Measurements from ENCODE around the gene PNPLA6. TPM values are rescaled to one million over a fixed set of nuclear protein-coding genes. Genes with fewer than 3 reads are reported as not detected.
"Not testable (repeated sequence)": the region's sequence is repeated elsewhere in the genome, so short reads cannot be mapped to it uniquely, and the experiment has no call there.

PNPLA6 gene
- total RNA-seq, 2 donors from 2014 or later: 95.1 to 97.2 TPM

DNA sequence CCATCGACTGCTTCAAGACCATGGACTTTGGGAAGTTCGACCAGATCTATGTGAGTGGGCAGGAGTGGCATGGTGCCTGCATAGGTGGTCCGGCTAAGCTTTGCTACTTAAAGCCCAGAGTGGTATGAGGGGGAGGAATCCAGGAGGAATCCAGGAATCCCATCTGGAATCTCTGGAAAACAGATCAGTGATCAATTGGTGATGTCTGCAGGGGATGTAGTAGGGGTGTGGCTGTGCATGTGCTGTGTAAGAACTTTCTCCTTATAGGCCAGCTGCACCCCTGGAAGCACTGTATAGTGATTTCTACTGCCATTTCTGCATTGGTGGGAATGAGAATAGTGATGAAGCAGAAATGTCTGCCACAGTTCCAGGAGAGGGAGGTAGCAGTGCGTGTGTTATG lies 23.6 kb downstream of the PNPLA6 start:
- no peaks in the 10 kb centered on the region for H3K9me3 ChIP-seq (ENCODE audit: control insufficient read depth, low read length, poor library complexity, severe bottlenecking)
- DNase-seq (no peak), ATAC-seq (no peak)
- Mint-ChIP-seq H3K4me1 (no peaks in the 10 kb centered on the region), H3K4me3 (no peak overlapping the region), H3K36me3 (ENCODE audit: low read depth) (peaks cover 3% of the 10 kb centered on the region), H3K27ac (no peak overlapping the region), H3K27me3 (no peaks in the 10 kb centered on the region)

DNA sequence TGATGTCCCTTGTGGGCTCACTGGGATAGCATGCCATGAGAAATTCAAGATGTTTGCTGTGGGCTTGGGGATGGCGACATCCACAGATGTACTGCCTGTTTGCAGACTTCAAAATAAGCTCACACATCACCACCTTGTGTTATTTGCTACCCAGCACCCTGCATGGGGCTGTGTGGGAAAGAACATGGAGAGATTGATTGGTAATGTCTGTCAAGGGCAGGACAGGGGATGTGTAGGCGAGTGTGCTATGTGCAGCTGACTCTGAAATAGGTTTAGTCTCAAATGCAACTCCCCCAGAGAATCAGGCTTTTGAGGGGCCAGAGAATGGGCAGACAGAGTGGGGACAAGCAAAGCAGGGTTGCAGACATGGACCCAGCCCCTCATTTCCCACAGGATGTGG lies 24.7 kb downstream of the PNPLA6 start:
- H3K9me3 ChIP-seq (ENCODE audit: control insufficient read depth, low read length, poor library complexity, severe bottlenecking): no peaks in the 10 kb centered on the region
- ATAC-seq: no peak
- Mint-ChIP-seq H3K27me3 (no peaks in the 10 kb centered on the region), H3K4me3 (no peak overlapping the region), H3K4me1 (no peaks in the 10 kb centered on the region), H3K36me3 (ENCODE audit: low read depth) (peaks cover 3% of the 10 kb centered on the region), H3K27ac (no peak overlapping the region)
- DNase-seq: no peak

DNA sequence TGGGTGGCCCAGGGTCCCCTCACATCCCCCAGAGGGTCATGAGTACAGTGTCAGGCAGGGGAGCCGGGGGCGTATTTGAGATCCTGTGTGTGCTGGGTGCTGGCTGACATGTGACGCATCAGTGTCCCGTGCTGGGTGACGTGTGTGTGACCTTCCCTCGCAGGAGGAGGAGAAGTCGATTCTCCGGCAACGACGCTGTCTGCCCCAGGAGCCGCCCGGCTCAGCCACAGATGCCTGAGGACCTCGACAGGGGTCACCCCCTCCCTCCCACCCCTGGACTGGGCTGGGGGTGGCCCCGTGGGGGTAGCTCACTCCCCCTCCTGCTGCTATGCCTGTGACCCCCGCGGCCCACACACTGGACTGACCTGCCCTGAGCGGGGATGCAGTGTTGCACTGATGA lies 25.8 kb downstream of the PNPLA6 start:
- Mint-ChIP-seq H3K4me3 (no peak overlapping the region), H3K4me1 (no peaks in the 10 kb centered on the region), H3K36me3 (ENCODE audit: low read depth) (peaks cover 3% of the 10 kb centered on the region), H3K27me3 (no peaks in the 10 kb centered on the region), H3K27ac (no peak overlapping the region)
- no peak for ATAC-seq
- no peak for DNase-seq
- H3K9me3 ChIP-seq (ENCODE audit: control insufficient read depth, low read length, poor library complexity, severe bottlenecking): no peaks in the 10 kb centered on the region

DNA sequence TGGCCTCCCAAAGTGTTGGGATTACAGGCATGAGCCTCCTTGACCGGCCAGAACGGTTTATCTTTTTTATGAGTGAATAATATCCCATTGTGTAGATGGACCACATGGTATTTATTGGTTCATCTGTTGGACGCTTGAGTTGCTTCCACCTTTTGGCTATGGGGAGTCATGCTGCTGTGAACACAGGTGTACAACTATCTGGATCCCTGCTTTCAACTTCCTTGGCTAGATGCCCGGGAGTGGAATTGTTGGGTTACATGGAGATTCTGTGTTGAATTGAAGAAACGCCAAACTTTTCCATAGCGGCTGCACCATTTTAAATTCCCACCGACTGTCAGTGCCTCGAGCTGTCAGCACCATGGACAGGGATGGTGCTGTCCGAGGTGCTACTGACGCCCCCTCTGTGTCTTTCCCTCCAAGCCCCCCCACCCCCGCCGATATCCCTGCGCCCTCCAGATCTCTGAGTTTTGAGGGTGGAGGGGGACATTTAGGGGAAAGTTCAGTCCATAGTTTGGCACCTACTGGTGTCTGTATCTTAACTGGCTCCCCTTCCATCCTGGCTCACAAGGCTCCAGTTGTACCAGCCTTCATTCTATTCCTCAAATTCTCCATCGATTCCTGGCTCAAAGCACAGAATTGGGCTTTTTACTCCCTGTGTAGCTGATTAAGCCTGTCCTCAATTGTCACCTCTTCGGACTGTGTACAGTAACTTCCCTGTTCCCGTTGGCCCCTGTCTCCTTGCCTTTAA lies 27.3 kb downstream of the PNPLA6 start:
- H3K27me3 Mint-ChIP-seq: no peaks in the 10 kb centered on the region
- no peak for ATAC-seq
- no peaks in the 10 kb centered on the region for H3K4me1 Mint-ChIP-seq
- H3K36me3 Mint-ChIP-seq (ENCODE audit: low read depth): peaks cover 3% of the 10 kb centered on the region
- H3K9me3 ChIP-seq (ENCODE audit: control insufficient read depth, low read length, poor library complexity, severe bottlenecking): no peaks in the 10 kb centered on the region
- no peak overlapping the region for H3K27ac Mint-ChIP-seq
- DNase-seq: no peak
- H3K4me3 Mint-ChIP-seq: no peak overlapping the region

DNA sequence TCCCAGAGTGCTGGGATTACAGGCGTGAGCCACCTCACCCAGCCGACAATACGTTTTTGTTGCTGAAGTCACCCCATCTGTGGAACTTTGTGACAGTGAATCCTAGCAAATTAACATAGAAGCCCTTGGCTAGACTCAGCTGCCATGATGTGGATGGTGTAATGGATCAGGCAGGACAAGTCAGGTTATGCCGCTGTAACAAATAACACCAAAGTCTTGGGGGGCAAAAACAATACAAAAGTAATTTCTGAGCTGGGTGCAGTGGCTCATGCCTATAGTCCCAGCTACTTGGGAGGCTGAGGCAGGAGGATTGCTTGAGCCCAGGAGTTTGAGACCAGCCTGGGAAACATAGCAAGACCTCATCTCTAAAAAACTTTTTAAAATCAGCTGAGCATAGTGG lies 29.3 kb downstream of the PNPLA6 start:
- Mint-ChIP-seq H3K4me1 (no peaks in the 10 kb centered on the region), H3K36me3 (ENCODE audit: low read depth) (no peaks in the 10 kb centered on the region)

DNA sequence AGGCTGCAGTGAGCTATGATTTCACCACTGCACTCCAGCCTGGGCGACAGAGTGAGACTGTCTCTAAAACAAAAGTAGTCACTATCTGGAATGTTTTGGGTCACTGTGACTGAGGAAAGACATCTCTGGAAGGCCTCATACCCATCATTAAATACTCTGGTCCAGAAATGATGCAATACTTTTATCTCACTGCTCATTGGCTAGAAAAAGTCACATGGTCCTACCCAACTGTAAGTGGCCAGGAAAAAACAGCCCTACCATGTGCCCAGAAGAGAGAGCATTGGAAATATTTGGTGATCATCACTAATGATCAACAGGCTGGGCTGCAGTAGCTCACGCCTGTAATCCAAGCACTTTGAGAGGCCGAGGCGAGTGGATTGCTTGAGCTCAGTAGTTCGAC lies 29.8 kb downstream of the PNPLA6 start:
- Mint-ChIP-seq H3K4me1 (no peaks in the 10 kb centered on the region), H3K4me3 (no peak overlapping the region), H3K27me3 (no peaks in the 10 kb centered on the region), H3K27ac (no peak overlapping the region), H3K36me3 (ENCODE audit: low read depth) (no peaks in the 10 kb centered on the region)
- ATAC-seq (no peak), DNase-seq (no peak)
- H3K9me3 ChIP-seq (ENCODE audit: control insufficient read depth, low read length, poor library complexity, severe bottlenecking): no peaks in the 10 kb centered on the region

More for the DNA sequence above, 29.3 kb downstream of the PNPLA6 start:
- DNase-seq (no peak), ATAC-seq (no peak)
- Mint-ChIP-seq H3K4me3 (no peak overlapping the region), H3K27ac (no peak overlapping the region), H3K27me3 (no peaks in the 10 kb centered on the region)
- H3K9me3 ChIP-seq (ENCODE audit: control insufficient read depth, low read length, poor library complexity, severe bottlenecking): no peaks in the 10 kb centered on the region

DNA sequence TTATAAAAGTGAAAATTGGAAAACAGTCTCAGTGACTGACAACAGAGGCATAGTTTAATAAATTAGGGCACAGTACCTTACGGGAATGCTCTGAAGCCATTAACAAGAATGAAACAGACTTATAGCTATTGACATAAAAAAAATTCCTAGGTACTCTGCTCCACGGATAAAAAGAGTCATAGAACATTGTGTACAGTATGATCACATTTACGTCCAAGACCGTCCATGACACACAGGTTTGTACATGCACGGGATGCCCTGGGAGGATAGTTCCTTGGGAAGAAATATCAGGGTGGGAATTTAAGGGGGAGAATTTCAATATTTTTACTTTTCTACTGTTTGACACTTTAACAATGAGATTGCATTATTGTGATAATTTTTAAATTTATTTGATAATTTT lies 35.2 kb downstream of the PNPLA6 start:
- DNase-seq: no peak
- Mint-ChIP-seq H3K27ac (no peak overlapping the region), H3K36me3 (ENCODE audit: low read depth) (no peaks in the 10 kb centered on the region), H3K4me1 (no peaks in the 10 kb centered on the region), H3K27me3 (peaks cover 14% of the 10 kb centered on the region), H3K4me3 (no peak overlapping the region)
- no peak for ATAC-seq
- H3K9me3 ChIP-seq (ENCODE audit: control insufficient read depth, low read length, poor library complexity, severe bottlenecking): no peaks in the 10 kb centered on the region

DNA sequence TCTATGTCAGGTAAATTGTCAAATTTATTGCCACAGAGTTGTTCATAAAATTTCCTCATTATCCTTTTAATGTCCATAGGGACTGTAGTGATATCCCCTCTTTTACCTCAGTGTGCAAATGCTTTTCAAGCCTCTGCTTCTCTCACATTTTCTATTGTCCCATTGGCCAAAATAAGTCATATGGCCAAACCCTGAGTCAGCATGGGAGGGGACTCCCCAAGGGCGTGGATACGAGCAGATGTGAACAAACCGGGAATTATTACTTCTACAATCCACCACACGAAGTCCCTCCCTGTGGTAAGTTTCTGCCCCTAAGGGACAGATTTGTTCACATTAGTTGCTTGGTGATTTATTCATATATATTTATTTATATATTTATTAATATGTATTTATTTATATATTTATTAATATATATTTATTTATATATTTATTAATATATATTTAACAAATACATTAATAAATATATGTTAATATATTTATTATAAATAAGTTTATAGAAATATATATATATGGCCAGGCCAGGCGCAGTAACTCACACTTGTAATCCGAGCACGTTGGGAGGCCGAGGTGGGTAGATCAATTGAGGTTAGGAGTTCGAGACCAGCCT lies 40.0 kb downstream of the PNPLA6 start:
- H3K9me3 ChIP-seq (ENCODE audit: control insufficient read depth, low read length, poor library complexity, severe bottlenecking): no peaks in the 10 kb centered on the region
- H3K4me1 Mint-ChIP-seq: peaks cover 3% of the 10 kb centered on the region
- no peak overlapping the region for H3K27ac Mint-ChIP-seq
- H3K36me3 Mint-ChIP-seq (ENCODE audit: low read depth): no peaks in the 10 kb centered on the region
- H3K4me3 Mint-ChIP-seq: no peak overlapping the region
- DNase-seq (no peak), ATAC-seq (no peak)
- peaks cover 25% of the 10 kb centered on the region for H3K27me3 Mint-ChIP-seq

DNA sequence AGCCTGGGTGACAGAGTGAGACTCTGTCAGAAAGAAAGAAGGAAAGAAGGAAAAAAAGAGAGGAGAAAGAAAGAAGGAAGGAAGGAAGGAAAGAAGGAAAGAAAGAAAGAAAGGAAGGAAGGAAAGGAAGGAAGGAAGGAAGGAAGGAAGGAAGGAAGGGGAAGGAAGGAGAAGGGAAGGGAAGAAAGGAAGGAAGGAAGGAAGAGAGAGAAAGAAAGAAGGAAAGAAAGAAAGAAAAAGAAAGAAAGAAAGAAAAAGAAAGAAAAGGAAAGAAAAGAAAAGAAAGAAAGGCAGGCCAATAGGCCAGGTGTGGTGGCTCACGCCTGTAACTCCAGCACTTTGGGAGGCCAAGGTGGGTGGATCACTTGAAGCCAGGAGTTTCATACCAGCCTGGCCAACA lies 41.9 kb downstream of the PNPLA6 start:
- not testable (repeated sequence) for H3K36me3 Mint-ChIP-seq (ENCODE audit: low read depth); H3K9me3 ChIP-seq (ENCODE audit: control insufficient read depth, low read length, poor library complexity, severe bottlenecking); ATAC-seq; H3K4me1 Mint-ChIP-seq; H3K4me3 Mint-ChIP-seq; DNase-seq; H3K27ac Mint-ChIP-seq
- H3K27me3 Mint-ChIP-seq: peaks cover 26% of the 10 kb centered on the region

DNA sequence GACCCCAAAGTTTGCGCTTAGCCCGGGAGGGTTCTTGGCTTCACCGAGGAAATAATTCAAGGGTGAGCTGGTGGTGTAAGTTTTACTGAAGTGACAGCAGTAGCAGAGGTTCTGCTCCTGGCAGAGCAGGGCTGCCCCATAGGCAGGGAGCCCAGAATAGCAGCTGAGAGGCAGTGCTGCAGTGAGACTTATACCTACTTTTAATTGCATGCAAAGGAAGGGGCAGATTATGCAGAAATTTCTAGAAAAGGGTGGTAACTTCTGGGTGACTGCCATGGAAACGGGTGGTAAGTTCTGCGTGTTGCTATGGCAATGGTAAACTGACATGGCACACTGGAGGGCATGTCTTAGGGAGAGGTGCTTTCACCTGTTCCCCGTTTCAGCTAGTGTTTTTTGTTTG lies 42.6 kb downstream of the PNPLA6 start:
- ATAC-seq: no peak
- H3K4me3 Mint-ChIP-seq: no peak overlapping the region
- no peaks in the 10 kb centered on the region for H3K9me3 ChIP-seq (ENCODE audit: control insufficient read depth, low read length, poor library complexity, severe bottlenecking)
- no peaks in the 10 kb centered on the region for H3K36me3 Mint-ChIP-seq (ENCODE audit: low read depth)
- DNase-seq: no peak
- H3K4me1 Mint-ChIP-seq: peaks cover 6% of the 10 kb centered on the region
- peaks cover 30% of the 10 kb centered on the region for H3K27me3 Mint-ChIP-seq
- no peak overlapping the region for H3K27ac Mint-ChIP-seq

DNA sequence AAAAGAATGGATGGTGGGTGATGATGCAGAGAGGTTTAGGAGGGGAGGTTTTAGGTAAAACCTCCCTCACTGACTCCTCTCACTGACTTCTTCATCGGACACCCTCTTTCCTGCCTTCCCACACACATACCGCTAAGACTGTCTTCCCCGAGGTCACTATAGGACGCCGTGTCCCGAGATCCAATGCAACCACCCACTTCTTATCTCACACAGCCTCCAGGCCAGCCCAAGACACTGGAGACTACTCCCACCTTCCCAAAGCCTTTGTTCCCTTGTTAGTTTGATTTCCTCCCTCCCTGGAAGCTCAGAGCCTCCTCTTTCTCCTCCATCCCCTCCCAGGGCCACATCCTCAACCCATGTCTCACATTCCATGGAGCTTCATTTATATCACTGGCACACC lies 43.7 kb downstream of the PNPLA6 start:
- H3K36me3 Mint-ChIP-seq (ENCODE audit: low read depth): no peaks in the 10 kb centered on the region

DNA sequence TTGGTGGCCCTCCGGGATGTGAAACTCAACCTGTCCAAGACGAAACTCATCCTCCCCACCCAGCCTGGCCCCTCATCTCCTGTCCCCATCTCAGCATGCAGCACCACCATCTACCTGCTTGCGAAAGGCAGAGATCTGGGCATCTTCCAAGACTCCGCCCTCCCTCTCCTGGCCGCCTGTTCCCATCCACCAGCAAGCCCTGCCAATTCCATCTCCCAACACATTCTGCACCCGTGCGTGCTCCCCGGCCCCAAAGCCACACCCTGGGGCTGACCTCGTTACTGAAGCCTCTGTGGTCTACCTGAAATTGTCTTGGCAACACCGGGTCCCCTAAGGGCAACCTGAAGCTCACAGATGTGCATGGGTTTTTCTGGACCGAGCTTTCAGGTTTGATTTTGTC lies 46.9 kb downstream of the PNPLA6 start:
- no peak overlapping the region for H3K4me3 Mint-ChIP-seq

More for the DNA sequence above, 43.7 kb downstream of the PNPLA6 start:
- DNase-seq: no peak
- ATAC-seq: no peak
- Mint-ChIP-seq H3K27me3 (peaks cover 25% of the 10 kb centered on the region), H3K4me1 (peaks cover 6% of the 10 kb centered on the region), H3K4me3 (no peak overlapping the region), H3K27ac (no peak overlapping the region)
- no peaks in the 10 kb centered on the region for H3K9me3 ChIP-seq (ENCODE audit: control insufficient read depth, low read length, poor library complexity, severe bottlenecking)

DNA sequence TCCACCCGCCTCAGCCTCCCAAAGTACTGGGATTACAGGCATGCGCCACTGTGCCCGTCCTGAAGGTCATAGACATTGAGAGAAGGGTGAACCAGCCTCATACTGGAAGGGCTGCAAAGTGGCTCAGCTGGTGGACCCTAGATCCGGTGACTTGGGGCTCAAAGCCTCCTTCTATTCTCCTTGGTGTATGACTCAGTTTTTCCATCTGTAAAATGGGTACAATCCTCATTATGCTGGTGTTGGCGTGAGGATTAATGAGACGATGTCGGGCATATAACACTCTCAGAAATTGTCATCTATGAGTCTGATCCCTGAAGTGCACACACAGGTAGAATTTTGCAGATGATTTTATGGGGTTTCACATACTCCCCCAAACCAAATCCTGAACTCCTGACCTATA lies 54.3 kb downstream of the PNPLA6 start:
- no peak for ATAC-seq
- H3K27ac Mint-ChIP-seq: no peak overlapping the region
- H3K36me3 Mint-ChIP-seq (ENCODE audit: low read depth): peaks cover 2% of the 10 kb centered on the region
- H3K4me3 Mint-ChIP-seq: no peak overlapping the region
- no peaks in the 10 kb centered on the region for H3K9me3 ChIP-seq (ENCODE audit: control insufficient read depth, low read length, poor library complexity, severe bottlenecking)
- H3K27me3 Mint-ChIP-seq: peaks cover 27% of the 10 kb centered on the region
- no peak for DNase-seq
- H3K4me1 Mint-ChIP-seq: peaks cover 2% of the 10 kb centered on the region

More for the DNA sequence above, 46.9 kb downstream of the PNPLA6 start:
- H3K27me3 Mint-ChIP-seq: peaks cover 16% of the 10 kb centered on the region
- no peaks in the 10 kb centered on the region for H3K36me3 Mint-ChIP-seq (ENCODE audit: low read depth)
- H3K4me1 Mint-ChIP-seq: peaks cover 6% of the 10 kb centered on the region
- H3K27ac Mint-ChIP-seq: no peak overlapping the region
- DNase-seq: no peak
- ATAC-seq: no peak
- no peaks in the 10 kb centered on the region for H3K9me3 ChIP-seq (ENCODE audit: control insufficient read depth, low read length, poor library complexity, severe bottlenecking)

DNA sequence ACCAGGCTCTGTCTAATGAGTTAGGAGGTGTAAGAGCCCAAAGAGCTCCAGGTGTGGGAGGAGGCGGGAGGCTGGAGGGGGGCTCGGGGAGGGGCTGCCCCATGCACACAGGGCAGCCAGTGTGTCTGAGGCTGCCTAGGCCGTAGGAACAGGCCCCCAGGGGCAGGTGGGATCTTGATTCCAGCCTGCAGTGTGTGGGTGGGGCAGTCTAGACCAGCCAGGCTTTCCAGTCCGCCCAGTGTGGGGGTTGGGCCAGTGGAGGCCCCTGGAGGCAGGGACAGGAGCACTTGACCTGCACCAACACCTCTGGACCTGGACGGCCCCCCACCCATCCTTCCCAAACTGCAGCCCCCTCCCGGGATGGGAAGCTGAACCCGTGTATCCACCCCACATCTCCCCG lies 54.7 kb downstream of the PNPLA6 start:
- no peak for DNase-seq
- no peak for ATAC-seq
- no peak overlapping the region for H3K4me3 Mint-ChIP-seq
- peaks cover 28% of the 10 kb centered on the region for H3K27me3 Mint-ChIP-seq
- H3K4me1 Mint-ChIP-seq: peaks cover 5% of the 10 kb centered on the region
- H3K36me3 Mint-ChIP-seq (ENCODE audit: low read depth): peaks cover 4% of the 10 kb centered on the region
- no peak overlapping the region for H3K27ac Mint-ChIP-seq
- H3K9me3 ChIP-seq (ENCODE audit: control insufficient read depth, low read length, poor library complexity, severe bottlenecking): no peaks in the 10 kb centered on the region

All from T-helper 17 cell (primary cell).